Measurements from ENCODE around the gene ACP4.
A peak's percentile ranks its signal among the peaks of the same experiment; 100 is the strongest.
"Not testable (repeated sequence)": the region's sequence is repeated elsewhere in the genome, so short reads cannot be mapped to it uniquely, and the experiment has no call there.

The ACP4 gene

GRCh38 chr19:50777261-50777660, 13.0 kb upstream of the ACP4 start:
- DNase-seq, result no peak

- peak; percentile 15 for DNase-seq
Observed at GRCh38 chr19:50777830-50778303, 12.3 kb upstream of the ACP4 start.

DNA sequence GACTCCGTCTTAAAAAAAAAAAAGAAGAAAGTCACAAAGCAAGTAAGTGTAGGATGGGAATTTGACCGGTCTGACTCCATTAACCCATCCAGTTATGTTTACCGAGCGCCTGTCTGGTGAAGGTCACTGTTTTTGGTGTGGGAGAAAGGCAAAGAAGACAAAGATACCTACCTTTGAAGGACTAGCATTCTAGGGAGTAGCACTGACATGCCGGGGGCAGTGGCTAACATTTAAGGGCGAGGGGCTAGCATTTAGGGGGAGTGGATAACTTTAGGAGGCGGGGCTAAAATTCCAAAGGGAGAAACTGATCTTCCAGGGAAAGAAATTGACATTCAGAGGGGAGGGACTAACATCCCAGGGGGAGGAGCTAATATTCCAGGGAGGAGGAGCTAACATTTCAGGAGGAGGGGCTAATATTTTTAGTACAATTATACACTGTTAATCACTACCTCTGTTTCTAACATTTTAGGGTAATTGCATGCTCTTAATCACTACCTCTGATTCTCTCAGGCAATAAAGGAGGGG, 11.2 kb upstream of the ACP4 start:
- DNase-seq, result no peak

- peak; percentile 34 for DNase-seq
Observed at GRCh38 chr19:50779504-50780457, 10.4 kb upstream of the ACP4 start.

DNA sequence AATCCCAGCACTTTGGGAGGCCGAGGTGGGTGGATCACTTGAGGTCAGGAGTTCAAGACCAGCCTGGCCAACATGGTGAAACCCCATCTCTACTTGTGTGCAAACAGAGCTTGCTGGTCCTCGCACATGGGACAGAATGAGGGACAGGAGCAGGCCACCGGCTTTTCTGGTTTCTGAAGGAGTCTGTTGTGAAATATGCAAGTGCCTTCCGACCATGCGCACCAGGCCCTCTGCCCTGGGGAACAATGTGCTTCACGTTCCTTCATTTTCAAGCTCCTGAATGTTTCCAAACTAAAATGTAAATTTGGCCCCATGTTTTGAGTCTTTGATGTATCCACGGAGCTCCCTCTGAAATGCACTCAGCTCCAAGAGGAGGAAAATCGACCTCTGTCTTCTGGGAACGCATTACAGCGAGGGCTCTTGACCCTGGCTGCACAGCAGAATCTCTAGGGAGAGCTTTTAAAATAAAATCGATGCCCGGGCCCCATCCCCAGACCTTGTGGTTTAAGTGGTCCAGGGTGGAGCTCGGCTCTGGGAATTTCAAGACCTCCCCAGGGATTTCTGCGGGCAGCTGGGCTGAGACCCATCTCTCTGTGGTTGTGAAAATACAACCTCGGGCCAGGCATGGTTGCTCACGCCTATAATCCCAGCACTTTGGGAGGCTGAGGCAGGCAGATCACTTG, 9.3 kb upstream of the ACP4 start:
- DNase-seq, result no peak

GRCh38 chr19:50783848-50784152, 6.4 kb upstream of the ACP4 start:
- not testable (repeated sequence) for DNase-seq

GRCh38 chr19:50784710-50785109, 5.5 kb upstream of the ACP4 start:
- no peak for DNase-seq

- no peak for DNase-seq
Observed at GRCh38 chr19:50785329-50785728, 4.9 kb upstream of the ACP4 start.

GRCh38 chr19:50790922-50791467, 780 bp downstream of the ACP4 start:
- no peak for DNase-seq

DNA sequence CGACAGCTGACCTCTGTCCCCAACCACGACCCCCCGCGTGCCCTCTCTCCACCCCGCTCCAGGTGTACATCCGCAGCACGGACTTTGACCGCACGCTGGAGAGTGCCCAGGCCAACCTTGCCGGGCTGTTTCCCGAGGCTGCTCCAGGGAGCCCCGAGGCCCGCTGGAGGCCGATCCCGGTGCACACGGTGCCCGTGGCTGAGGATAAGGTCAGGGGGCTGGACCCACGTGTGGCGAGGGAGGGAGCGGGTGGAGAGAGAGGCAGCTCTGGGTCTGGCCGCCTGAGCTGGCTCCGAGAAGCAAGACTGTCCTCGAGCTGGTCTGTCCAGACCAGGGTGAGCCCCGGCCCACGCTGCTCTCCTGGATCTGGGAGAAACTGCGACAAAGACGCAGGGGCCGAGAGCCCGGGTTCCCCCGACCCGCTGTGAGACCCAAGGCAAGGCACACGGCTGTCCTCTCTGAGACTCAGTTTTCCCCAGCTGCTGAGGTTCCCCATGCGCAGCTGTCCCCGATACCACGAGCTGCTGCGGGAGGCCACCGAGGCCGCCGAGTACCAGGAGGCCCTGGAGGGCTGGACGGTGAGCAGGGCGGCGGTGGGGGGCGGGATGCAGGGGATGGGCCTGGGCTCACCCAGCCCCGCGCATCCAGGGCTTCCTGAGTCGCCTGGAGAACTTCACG, 1.5 kb downstream of the ACP4 start:
- no peak for DNase-seq

- DNase-seq, result no peak
Observed at GRCh38 chr19:50792272-50793250, 2.3 kb downstream of the ACP4 start.

DNA sequence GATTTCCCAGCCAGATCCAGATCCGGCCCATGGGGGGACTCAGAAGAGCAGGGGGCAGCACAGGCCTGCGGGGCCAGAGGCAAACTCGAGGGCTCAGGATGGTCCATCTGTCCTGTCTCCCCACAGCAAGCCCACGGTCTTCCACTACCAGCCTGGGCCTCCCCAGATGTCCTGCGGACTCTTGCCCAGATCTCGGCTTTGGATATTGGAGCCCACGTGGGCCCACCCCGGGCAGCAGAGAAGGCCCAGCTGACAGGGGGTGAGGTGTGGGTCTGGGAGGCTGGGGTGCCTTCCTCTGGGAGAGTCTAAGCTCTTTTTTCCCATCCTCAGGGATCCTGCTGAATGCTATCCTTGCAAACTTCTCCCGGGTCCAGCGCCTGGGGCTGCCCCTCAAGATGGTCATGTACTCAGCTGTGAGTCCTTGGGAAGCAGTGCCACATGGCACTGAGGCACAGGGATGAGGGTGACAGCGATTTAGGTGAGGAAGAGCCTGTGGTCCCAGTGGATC, 3.4 kb downstream of the ACP4 start:
- no peak for DNase-seq

GRCh38 chr19:50794074-50794875, 4.1 kb downstream of the ACP4 start:
- DNase-seq, result no peak

DNA sequence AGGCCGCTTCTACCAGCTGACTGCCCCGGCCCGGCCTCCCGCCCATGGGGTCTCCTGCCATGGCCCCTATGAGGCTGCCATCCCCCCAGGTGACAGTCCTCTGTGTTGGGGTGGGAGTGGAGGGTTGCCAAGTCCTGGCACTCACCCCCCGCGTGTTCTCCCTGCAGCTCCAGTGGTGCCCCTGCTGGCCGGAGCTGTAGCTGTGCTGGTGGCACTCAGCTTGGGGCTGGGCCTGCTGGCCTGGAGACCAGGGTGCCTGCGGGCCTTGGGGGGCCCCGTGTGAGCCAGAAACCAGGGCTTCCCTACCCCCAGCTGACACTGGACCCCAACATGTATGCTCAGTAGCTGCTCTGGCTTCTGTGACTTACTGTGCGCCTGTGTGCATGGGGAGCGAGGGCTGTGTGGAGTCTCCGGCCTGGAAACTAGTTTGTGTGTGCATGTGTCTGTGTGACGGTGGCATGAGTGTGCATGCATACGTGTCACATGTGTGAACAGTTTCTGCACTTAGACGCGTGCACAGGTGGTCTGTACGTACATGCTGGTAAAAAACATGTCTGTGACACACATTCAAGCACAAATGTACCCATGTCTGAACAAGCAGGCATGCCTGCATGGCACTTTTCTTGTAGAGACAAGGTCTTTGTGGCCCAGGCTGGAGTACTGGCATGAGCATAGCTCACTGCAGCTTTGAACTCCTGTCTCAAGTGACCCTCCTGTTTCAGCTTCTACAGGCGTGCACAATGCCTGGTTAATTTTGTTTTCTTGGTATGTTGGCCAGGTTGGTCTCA, 4.9 kb downstream of the ACP4 start:
- DNase-seq, result no peak

DNA sequence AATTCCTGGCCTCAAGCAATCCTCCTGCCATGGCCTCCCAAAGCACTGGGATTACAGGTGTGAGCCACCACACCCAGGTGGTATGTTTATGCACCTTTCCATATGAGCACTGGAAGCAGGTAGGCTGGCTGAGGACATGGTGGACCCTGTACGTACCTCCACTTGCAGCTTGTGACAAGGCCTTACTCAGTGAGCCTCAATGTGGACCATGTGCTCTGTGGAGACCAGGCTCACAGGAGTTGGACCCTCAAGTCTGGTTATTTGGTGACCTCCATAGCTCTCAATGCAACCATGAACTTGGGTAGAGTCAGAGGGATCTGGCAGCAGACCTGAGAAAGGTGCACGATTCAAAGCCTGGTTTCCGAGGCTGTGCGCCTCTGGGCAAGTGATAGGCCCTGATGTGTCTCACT, 5.5 kb downstream of the ACP4 start:
- no peak for DNase-seq

GRCh38 chr19:50796128-50796633, 6.0 kb downstream of the ACP4 start:
- DNase-seq, result no peak

- DNase-seq, result no peak
Observed at GRCh38 chr19:50796634-50797428, 6.6 kb downstream of the ACP4 start.

DNA sequence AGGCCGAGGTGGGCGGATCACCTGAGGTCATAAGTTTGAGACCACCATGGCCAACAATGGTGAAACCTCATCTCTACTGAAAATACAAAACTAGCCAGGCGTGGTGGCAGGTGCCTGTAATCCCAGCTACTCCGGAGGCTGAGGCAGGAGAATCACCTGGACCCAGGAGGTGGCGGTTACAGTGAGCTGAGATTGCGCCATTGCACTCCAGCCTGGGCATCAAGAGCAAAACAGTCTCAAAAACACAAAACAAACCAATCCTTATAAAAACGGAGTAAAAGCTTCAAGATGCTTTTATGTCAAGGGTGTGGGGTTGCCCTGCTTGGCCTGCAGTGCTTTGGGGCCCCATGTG, 7.2 kb downstream of the ACP4 start:
- DNase-seq, result no peak
